Measurements from ENCODE around the gene MCM6. TPM values are rescaled to one million over a fixed set of nuclear protein-coding genes. Genes with fewer than 3 reads are reported as not detected.
"Not testable (repeated sequence)": the region's sequence is repeated elsewhere in the genome, so short reads cannot be mapped to it uniquely, and the experiment has no call there.

Gene MCM6
- total and polyA plus RNA-seq, 7 donors: 6.0 to 22.2 (median 9.2) TPM

DNA sequence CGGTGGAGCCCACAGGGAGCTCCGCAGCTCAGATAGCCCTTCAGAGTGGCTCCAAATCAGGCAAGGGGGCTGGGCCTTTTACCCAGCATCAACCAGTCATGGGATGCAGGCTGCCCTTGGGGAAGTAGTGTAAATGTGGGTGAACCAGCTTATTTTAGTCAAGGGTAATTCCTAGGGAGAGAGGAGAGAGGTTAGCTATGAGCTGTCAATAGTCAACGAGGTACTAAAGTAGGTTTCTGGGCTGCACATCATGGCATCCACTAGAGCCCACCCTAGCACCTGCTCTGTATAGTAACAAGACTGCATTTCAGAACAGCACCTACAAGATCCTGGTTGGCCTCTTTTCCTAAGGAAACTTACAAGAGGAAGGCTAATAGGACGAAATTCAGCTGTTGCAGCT lies 9.5 kb upstream of the MCM6 start:
- Histone ChIP-seq H3K4me1 (no peaks in the 10 kb centered on the region), H3K27me3 (no peaks in the 10 kb centered on the region), H3K9me3 (no peaks in the 10 kb centered on the region), H3K36me3 (no peaks in the 10 kb centered on the region), H3K27ac (no peak overlapping the region), H3K4me3 (no peak overlapping the region)
- intact Hi-C loops (cut with DNase I): no loop called here
- no peak for DNase-seq
- WGBS, 2 donors: 92 to 93% methylated on average over 4 of the region's 4 CpGs
- no peak for TF ChIP-seq POLR2A (IDR thresholded peaks at IDR 0.05)
- no peak for TF ChIP-seq POLR2AphosphoS5 (IDR thresholded peaks at IDR 0.05)
- TF ChIP-seq, protein P1, sequence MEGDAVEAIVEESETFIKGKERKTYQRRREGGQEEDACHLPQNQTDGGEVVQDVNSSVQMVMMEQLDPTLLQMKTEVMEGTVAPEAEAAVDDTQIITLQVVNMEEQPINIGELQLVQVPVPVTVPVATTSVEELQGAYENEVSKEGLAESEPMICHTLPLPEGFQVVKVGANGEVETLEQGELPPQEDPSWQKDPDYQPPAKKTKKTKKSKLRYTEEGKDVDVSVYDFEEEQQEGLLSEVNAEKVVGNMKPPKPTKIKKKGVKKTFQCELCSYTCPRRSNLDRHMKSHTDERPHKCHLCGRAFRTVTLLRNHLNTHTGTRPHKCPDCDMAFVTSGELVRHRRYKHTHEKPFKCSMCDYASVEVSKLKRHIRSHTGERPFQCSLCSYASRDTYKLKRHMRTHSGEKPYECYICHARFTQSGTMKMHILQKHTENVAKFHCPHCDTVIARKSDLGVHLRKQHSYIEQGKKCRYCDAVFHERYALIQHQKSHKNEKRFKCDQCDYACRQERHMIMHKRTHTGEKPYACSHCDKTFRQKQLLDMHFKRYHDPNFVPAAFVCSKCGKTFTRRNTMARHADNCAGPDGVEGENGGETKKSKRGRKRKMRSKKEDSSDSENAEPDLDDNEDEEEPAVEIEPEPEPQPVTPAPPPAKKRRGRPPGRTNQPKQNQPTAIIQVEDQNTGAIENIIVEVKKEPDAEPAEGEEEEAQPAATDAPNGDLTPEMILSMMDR (IDR thresholded peaks at IDR 0.05): no peak
- no peak for TF ChIP-seq EP300 (IDR thresholded peaks at IDR 0.05)

GRCh38 chr2:135882415-135882814 lies 6.2 kb upstream of the MCM6 start:
- H3K4me3 ChIP-seq: no peak overlapping the region
- intact Hi-C loops (cut with DNase I): no loop called here
- no peaks in the 10 kb centered on the region for H3K9me3 ChIP-seq
- TF ChIP-seq POLR2A (IDR thresholded peaks at IDR 0.05) (no peak), POLR2AphosphoS5 (IDR thresholded peaks at IDR 0.05) (no peak), EP300 (IDR thresholded peaks at IDR 0.05) (no peak)
- TF ChIP-seq, protein P1 (IDR thresholded peaks at IDR 0.05): no peak
- H3K4me1 ChIP-seq: no peaks in the 10 kb centered on the region
- H3K27me3 ChIP-seq: no peaks in the 10 kb centered on the region
- no peaks in the 10 kb centered on the region for H3K36me3 ChIP-seq
- no peak overlapping the region for H3K27ac ChIP-seq
- WGBS, 2 donors: 16 to 61% methylated on average over 3 of the region's 3 CpGs
- DNase-seq: no peak

- not testable (repeated sequence) for DNase-seq, H3K9me3 ChIP-seq, H3K27me3 ChIP-seq, H3K36me3 ChIP-seq
- peak overlapping the region; percentile 50 to 96 (median 73) for H3K4me3 ChIP-seq
- intact Hi-C loops (cut with DNase I): loop anchor here (5.0 kb wide), 1 partner anchor 134 kb away; the partner anchor contains the start of gene UBXN4
- H3K4me1 ChIP-seq: peaks cover 0 to 18% (median 13%) of the 10 kb centered on the region in 4 donors
- peak overlapping the region; percentile 56 to 90 (median 88) for H3K27ac ChIP-seq
- 80 to 90% methylated on average over 15 of the region's 15 CpGs for WGBS, 2 donors
Measured at GRCh38 chr2:135876770-135877169, 527 bp upstream of the MCM6 start.

- 1% methylated on average over 26 of the region's 26 CpGs for WGBS, 2 donors
- DNase-seq: peak; percentile 73
- intact Hi-C loops (cut with DNase I): loop anchor here (5.0 kb wide), 1 partner anchor 133 kb away; the partner anchor contains the start of gene UBXN4
- peak overlapping the region; percentile 50 to 96 (median 73) for H3K4me3 ChIP-seq
- H3K9me3 ChIP-seq: no peaks in the 10 kb centered on the region
- H3K27me3 ChIP-seq: no peaks in the 10 kb centered on the region
- peak in 2 of 4 donors; percentile 27 to 31 for TF ChIP-seq POLR2AphosphoS5 (IDR thresholded peaks at IDR 0.05)
- TF ChIP-seq, protein P1 (IDR thresholded peaks at IDR 0.05): no peak
- H3K27ac ChIP-seq: peak overlapping the region; percentile 79 to 90 (median 88)
- peaks cover 0 to 18% (median 13%) of the 10 kb centered on the region in 4 donors for H3K4me1 ChIP-seq
- peaks cover 0 to 8% (median 0%) of the 10 kb centered on the region in 4 donors for H3K36me3 ChIP-seq
Measured at GRCh38 chr2:135875491-135876065, 665 bp downstream of the MCM6 start.

GRCh38 chr2:135874777-135875365 lies 1.4 kb downstream of the MCM6 start:
- TF ChIP-seq POLR2AphosphoS5 (IDR thresholded peaks at IDR 0.05): no peak
- TF ChIP-seq EP300 (IDR thresholded peaks at IDR 0.05): no peak
- TF ChIP-seq POLR2A (IDR thresholded peaks at IDR 0.05): no peak
- TF ChIP-seq, protein P1 (IDR thresholded peaks at IDR 0.05): no peak
- Histone ChIP-seq H3K27me3 (no peaks in the 10 kb centered on the region), H3K36me3 (peaks cover 0 to 14% (median 0%) of the 10 kb centered on the region in 4 donors), H3K9me3 (no peaks in the 10 kb centered on the region), H3K4me3 (peak overlapping the region in 3 of 4 donors; percentile 68 to 96 (median 78)), H3K27ac (no peak overlapping the region), H3K4me1 (peaks cover 0 to 18% (median 13%) of the 10 kb centered on the region in 4 donors)
- intact Hi-C loops (cut with DNase I): loop anchor here (5.0 kb wide), 2 partner anchors 112 to 133 kb away; partner anchors contain the start of genes DARS1 and UBXN4
- DNase-seq: no peak
- 76 to 82% methylated on average over 19 of the region's 19 CpGs for WGBS, 2 donors

Measured in sigmoid colon (tissue), 7 donors.